HepG2 (cell line): ENCODE measurements around the gene FBRSL1.

Experiments
- ARHGAP35 ChIP-seq: sonication (generic); formaldehyde crosslinking; IDR thresholded peaks from 2 replicates; pipeline ENCODE4 v1.9.0; 2022; ENCODE audit warnings: mild to moderate bottlenecking, inconsistent platforms, moderate library complexity, missing genetic modification reagents, borderline replicate concordance
- MTF1 ChIP-seq: sonication (generic); formaldehyde crosslinking; IDR thresholded peaks from 2 replicates; pipeline ENCODE4 v1.5.0; 2020; ENCODE audit warnings: missing genetic modification reagents
- NFE2L2 ChIP-seq: fragments of 150-350 bp; IDR thresholded peaks from 2 replicates; pipeline ENCODE4 v1.6.1; 2014; ENCODE audit warnings: low read length
- NRL ChIP-seq: sonication (generic); formaldehyde crosslinking; IDR thresholded peaks from 2 replicates; pipeline ENCODE4 v1.5.0; 2020; ENCODE audit warnings: missing genetic modification reagents, mild to moderate bottlenecking, moderate library complexity, borderline replicate concordance
- POLR2A ChIP-seq, 2 experiments: IDR thresholded peaks; 2 replicates each; pipeline ENCODE4 v1.6.1; 2011; ENCODE audit warnings: low read depth in 2 of 2, low read length in 2 of 2, mild to moderate bottlenecking in 1 of 2, moderate library complexity in 1 of 2; ENCODE audit not compliant: insufficient read depth in 1 of 2
- SP1 ChIP-seq, 2 experiments: fragments of 450-650 bp in 1 of 2; sonication (generic) in 1 of 2; formaldehyde crosslinking in 1 of 2; IDR thresholded peaks; 2 replicates each; pipeline versions ENCODE4 v1.4.0 to v1.6.1; 2016 to 2020; ENCODE audit warnings: missing genetic modification reagents in 1 of 2
- ZKSCAN1 ChIP-seq: fragments of 150-350 bp; IDR thresholded peaks from 2 replicates; pipeline ENCODE4 v1.6.1; 2014; ENCODE audit warnings: low read length
- ZNF329 ChIP-seq: sonication (generic); formaldehyde crosslinking; IDR thresholded peaks from 2 replicates; pipeline ENCODE4 v1.9.0; 2021; ENCODE audit warnings: low read depth, mild to moderate bottlenecking, missing genetic modification reagents
- TF ChIP-seq, protein P1 (sequence below): sonication (generic); formaldehyde crosslinking; IDR thresholded peaks from 2 replicates; pipeline ENCODE4 v1.5.0; 2020; ENCODE audit warnings: mild to moderate bottlenecking, missing genetic modification reagents, moderate library complexity
- TF ChIP-seq, protein P2 (sequence below): sonication (generic); formaldehyde crosslinking; IDR thresholded peaks from 2 replicates; pipeline ENCODE4 v1.4.0; 2020; ENCODE audit warnings: mild to moderate bottlenecking, missing genetic modification reagents

DNA sequence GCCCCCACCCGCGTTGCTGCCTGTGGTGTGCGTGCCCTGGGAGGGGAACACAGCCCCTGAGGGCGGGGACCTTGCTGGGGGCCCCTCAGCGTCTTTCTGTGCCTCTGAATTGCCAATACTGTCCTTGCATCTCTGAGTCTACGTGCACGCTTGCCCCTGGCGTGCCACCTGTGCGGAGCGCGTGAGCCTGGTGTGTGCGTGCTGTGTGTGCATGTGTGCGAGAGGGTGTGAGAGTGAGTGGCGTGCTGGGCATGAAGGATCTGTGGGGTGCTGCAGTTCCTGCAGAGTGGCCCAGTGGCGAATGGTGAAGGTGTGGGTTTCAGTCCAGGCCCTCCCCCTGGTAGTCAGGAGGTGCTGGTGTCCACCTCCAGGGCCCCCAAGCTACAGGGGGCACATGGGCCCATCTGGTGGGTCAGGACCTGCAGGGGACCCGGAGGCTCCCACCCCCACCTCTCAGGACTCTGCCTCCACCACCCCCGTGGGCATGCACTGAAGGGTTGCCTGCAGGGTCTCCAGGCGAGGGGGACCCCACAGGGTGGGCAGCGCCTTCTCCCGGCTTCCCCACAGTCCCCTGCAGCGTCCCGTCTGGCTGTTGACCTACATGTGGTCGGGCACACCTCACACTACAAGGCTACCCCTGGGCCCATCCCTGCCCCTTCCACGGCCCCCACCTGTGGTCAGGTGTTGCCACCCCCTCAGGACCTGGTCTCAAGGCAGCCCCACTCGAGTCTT lies 21.0 kb downstream of the FBRSL1 start:
- no peak for TF ChIP-seq POLR2A (IDR thresholded peaks at IDR 0.05; ENCODE audit: insufficient read depth in 1 of 2, low read depth in 2 of 2, low read length in 2 of 2)
- TF ChIP-seq, protein P1, sequence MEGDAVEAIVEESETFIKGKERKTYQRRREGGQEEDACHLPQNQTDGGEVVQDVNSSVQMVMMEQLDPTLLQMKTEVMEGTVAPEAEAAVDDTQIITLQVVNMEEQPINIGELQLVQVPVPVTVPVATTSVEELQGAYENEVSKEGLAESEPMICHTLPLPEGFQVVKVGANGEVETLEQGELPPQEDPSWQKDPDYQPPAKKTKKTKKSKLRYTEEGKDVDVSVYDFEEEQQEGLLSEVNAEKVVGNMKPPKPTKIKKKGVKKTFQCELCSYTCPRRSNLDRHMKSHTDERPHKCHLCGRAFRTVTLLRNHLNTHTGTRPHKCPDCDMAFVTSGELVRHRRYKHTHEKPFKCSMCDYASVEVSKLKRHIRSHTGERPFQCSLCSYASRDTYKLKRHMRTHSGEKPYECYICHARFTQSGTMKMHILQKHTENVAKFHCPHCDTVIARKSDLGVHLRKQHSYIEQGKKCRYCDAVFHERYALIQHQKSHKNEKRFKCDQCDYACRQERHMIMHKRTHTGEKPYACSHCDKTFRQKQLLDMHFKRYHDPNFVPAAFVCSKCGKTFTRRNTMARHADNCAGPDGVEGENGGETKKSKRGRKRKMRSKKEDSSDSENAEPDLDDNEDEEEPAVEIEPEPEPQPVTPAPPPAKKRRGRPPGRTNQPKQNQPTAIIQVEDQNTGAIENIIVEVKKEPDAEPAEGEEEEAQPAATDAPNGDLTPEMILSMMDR (CRISPR knock-in tag): no peak
- no peak for TF ChIP-seq NFE2L2
- TF ChIP-seq, protein P2, sequence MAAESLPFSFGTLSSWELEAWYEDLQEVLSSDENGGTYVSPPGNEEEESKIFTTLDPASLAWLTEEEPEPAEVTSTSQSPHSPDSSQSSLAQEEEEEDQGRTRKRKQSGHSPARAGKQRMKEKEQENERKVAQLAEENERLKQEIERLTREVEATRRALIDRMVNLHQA (CRISPR knock-in tag): no peak
- TF ChIP-seq ARHGAP35 (CRISPR knock-in tag): no peak
- TF ChIP-seq NRL (CRISPR knock-in tag): no peak
- no peak for TF ChIP-seq ZKSCAN1
- TF ChIP-seq ZNF329: no peak
- TF ChIP-seq SP1 (IDR thresholded peaks at IDR 0.05): no peak
- TF ChIP-seq SP1 (CRISPR knock-in tag; IDR thresholded peaks at IDR 0.05): no peak
- no peak for TF ChIP-seq MTF1 (CRISPR knock-in tag)
